Adrenal gland (tissue), 5 donors: ENCODE data around the gene OTUD6A.

Experiments
- POLR2A ChIP-seq, 2 donors: fragments of 450-650 bp; IDR thresholded peaks; one replicate each; pipeline ENCODE4 v1.6.1; 2017; ENCODE audit warnings: antibody characterized with exemption in 2 of 2, mild to moderate bottlenecking in 2 of 2, moderate library complexity in 1 of 2
- TF ChIP-seq, protein P1 (sequence below), 6 experiments: fragments of 450-650 bp in 4 of 6; fragments of 200-600 bp in 2 of 6; sonication (generic) in 1 of 6; IDR thresholded peaks; 1 replicate in 5 of 6; 2 replicates in 1 of 6; pipeline versions ENCODE4 v1.5.1 to v1.8.0; 2016 to 2021; ENCODE audit warnings: antibody characterized with exemption in 6 of 6, mild to moderate bottlenecking in 2 of 6, moderate library complexity in 1 of 6
- donor health status: DM: no; HTN: no; CAD: no.

DNA sequence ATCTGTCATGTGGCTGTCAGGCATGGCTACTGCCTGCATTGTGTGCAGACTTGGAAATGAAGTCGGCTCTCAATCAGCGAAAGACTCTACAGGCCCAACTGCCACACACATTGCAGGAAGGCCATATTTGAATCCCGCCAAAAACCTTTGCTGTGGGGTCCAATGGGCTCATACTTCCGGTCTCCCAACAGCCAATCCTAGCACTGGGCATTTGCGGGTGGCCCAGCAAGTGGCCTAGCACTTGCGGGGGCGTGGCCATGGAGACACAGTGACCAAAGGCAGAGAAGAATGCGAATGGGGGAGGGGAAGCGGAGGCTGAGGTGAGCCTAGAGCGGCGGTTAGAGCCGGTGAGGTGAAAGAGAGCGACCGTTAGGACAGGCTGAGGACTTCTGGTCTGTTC, at the start of gene OTUD6A:
- TF ChIP-seq, protein P1, sequence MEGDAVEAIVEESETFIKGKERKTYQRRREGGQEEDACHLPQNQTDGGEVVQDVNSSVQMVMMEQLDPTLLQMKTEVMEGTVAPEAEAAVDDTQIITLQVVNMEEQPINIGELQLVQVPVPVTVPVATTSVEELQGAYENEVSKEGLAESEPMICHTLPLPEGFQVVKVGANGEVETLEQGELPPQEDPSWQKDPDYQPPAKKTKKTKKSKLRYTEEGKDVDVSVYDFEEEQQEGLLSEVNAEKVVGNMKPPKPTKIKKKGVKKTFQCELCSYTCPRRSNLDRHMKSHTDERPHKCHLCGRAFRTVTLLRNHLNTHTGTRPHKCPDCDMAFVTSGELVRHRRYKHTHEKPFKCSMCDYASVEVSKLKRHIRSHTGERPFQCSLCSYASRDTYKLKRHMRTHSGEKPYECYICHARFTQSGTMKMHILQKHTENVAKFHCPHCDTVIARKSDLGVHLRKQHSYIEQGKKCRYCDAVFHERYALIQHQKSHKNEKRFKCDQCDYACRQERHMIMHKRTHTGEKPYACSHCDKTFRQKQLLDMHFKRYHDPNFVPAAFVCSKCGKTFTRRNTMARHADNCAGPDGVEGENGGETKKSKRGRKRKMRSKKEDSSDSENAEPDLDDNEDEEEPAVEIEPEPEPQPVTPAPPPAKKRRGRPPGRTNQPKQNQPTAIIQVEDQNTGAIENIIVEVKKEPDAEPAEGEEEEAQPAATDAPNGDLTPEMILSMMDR (IDR thresholded peaks at IDR 0.05), result no peak
- TF ChIP-seq POLR2A (IDR thresholded peaks at IDR 0.05), result no peak
